ENCODE results near the gene FBXL19. TPM values are rescaled to one million over a fixed set of nuclear protein-coding genes. Genes with fewer than 3 reads are reported as not detected.

The FBXL19 gene
- total and polyA plus RNA-seq, 2 of the 13 experiments (the other 11 are each of a cell fraction or from before 2014, with no cell fraction given) = 6.0 to 13.7 TPM

GRCh38 chr16:30949650-30950515 lies 26.5 kb downstream of the FBXL19 start (continued):
- no peak; the same call in 1 of the 2 replicates for TF ChIP-seq RFX3 (CRISPR knock-in tag; IDR thresholded peaks at IDR 0.05)
- TF ChIP-seq EEA1 (CRISPR knock-in tag; IDR thresholded peaks at IDR 0.05; ENCODE audit: borderline replicate concordance) = 0 out of 2 replicates have a peak, but pooled peaks have one; percentile 38
- TF ChIP-seq BCL6 (CRISPR knock-in tag; IDR thresholded peaks at IDR 0.05) = no peak; the same call in none of the 2 replicates
- no peak for TF ChIP-seq ZKSCAN1 (IDR thresholded peaks at IDR 0.05; ENCODE audit: low read length)
- no peak; a peak in 1 of 4 replicates for TF ChIP-seq REST (IDR thresholded peaks at IDR 0.05; ENCODE audit: borderline replicate concordance in 1 of 2, low read depth in 1 of 2, low read length in 2 of 2)
- peak; percentile 83 for TF ChIP-seq MEF2D (CRISPR knock-in tag; IDR thresholded peaks at IDR 0.05)
- TF ChIP-seq RFXANK (CRISPR knock-in tag; IDR thresholded peaks at IDR 0.05) = no peak; the same call in 1 of the 2 replicates
- peak; percentile 41 for TF ChIP-seq HNRNPH1 (optimal IDR thresholded peaks at IDR 0.05; ENCODE audit: low read depth, low read length)
- no peak; the same call in 1 of the 2 replicates for TF ChIP-seq PRMT3 (CRISPR knock-in tag; IDR thresholded peaks at IDR 0.05; ENCODE audit: borderline replicate concordance, low read depth)
- no peak for TF ChIP-seq GPN1 (CRISPR knock-in tag; IDR thresholded peaks at IDR 0.05; ENCODE audit: borderline replicate concordance)
- TF ChIP-seq SMARCE1 (IDR thresholded peaks at IDR 0.05; ENCODE audit: borderline replicate concordance) = no peak
- peak; percentile 86; the same call in 1 of the 2 replicates for TF ChIP-seq PAX8 (CRISPR knock-in tag; IDR thresholded peaks at IDR 0.05; ENCODE audit: borderline replicate concordance)
- TF ChIP-seq ZNF335 (CRISPR knock-in tag; IDR thresholded peaks at IDR 0.05) = peak; percentile 94
- TF ChIP-seq RBM22 (optimal IDR thresholded peaks at IDR 0.05; ENCODE audit: low read length) = peak; percentile 36
- TF ChIP-seq ZBTB33 (CRISPR knock-in tag; IDR thresholded peaks at IDR 0.05) = 0 out of 2 replicates have a peak, but pooled peaks have one; percentile 37
- peak in 1 of 2 experiments; percentile 93; a peak in 2 of 4 replicates for TF ChIP-seq POLR2A (IDR thresholded peaks at IDR 0.05; ENCODE audit: insufficient read depth in 1 of 2, low read depth in 2 of 2, low read length in 2 of 2)
- peak; percentile 49; the same call in 1 of the 2 replicates for TF ChIP-seq ZNF343 (CRISPR knock-in tag; IDR thresholded peaks at IDR 0.05)
- peak; percentile 91 for TF ChIP-seq PAXIP1 (CRISPR knock-in tag; conservative IDR thresholded peaks at IDR 0.05)
- TF ChIP-seq SRSF1 (optimal IDR thresholded peaks at IDR 0.05; ENCODE audit: low read depth, low read length) = no peak
- TF ChIP-seq ZNF263 (CRISPR knock-in tag; IDR thresholded peaks at IDR 0.05) = peak; percentile 96
- no peak for TF ChIP-seq ATRX (CRISPR knock-in tag; IDR thresholded peaks at IDR 0.05; ENCODE audit: borderline replicate concordance)

Data from HepG2 (cell line).